ENCODE data around the gene ADH7. TPM values are rescaled to one million over a fixed set of nuclear protein-coding genes. Genes with fewer than 3 reads are reported as not detected.
"Not testable (repeated sequence)": the region's sequence is repeated elsewhere in the genome, so short reads cannot be mapped to it uniquely, and the experiment has no call there.

The ADH7 gene
- total RNA-seq, 1 donor from 2014 or later = not detected

- DNase-seq (ENCODE audit: low read depth) = not testable (repeated sequence)
Measured at GRCh38 chr4:99415762-99416161, 19.4 kb downstream of the ADH7 start.

GRCh38 chr4:99414902-99415301 lies 20.2 kb downstream of the ADH7 start:
- not testable (repeated sequence) for DNase-seq (ENCODE audit: low read depth)

GRCh38 chr4:99414401-99414800 lies 20.7 kb downstream of the ADH7 start:
- peak; percentile 53 for DNase-seq (ENCODE audit: low read depth)

- no peak for DNase-seq (ENCODE audit: low read depth)
Measured at GRCh38 chr4:99413140-99413539, 22.0 kb downstream of the ADH7 start.

GRCh38 chr4:99411041-99411440 lies 24.1 kb downstream of the ADH7 start:
- no peak for DNase-seq (ENCODE audit: low read depth)

GRCh38 chr4:99410075-99410474 lies 25.1 kb downstream of the ADH7 start:
- DNase-seq (ENCODE audit: low read depth) = no peak

GRCh38 chr4:99408346-99408745 lies 26.8 kb downstream of the ADH7 start:
- no peak for DNase-seq (ENCODE audit: low read depth)

GRCh38 chr4:99405433-99406115 lies 29.6 kb downstream of the ADH7 start:
- DNase-seq (ENCODE audit: low read depth) = peak; percentile 77

- peak; percentile 96 for DNase-seq (ENCODE audit: low read depth)
Measured at GRCh38 chr4:99404595-99405287, 30.4 kb downstream of the ADH7 start.

GRCh38 chr4:99403380-99404184 lies 31.6 kb downstream of the ADH7 start:
- peak; percentile 95 for DNase-seq (ENCODE audit: low read depth)

GRCh38 chr4:99402765-99403164 lies 32.4 kb downstream of the ADH7 start:
- peak; percentile 5 for DNase-seq (ENCODE audit: low read depth)

GRCh38 chr4:99400831-99401230 lies 34.3 kb downstream of the ADH7 start:
- DNase-seq (ENCODE audit: low read depth) = no peak

GRCh38 chr4:99399017-99399416 lies 36.1 kb downstream of the ADH7 start:
- DNase-seq (ENCODE audit: low read depth) = no peak

- DNase-seq (ENCODE audit: low read depth) = peak; percentile 92
Measured at GRCh38 chr4:99395595-99396364, 39.4 kb downstream of the ADH7 start.

- DNase-seq (ENCODE audit: low read depth) = peak; percentile 45
Measured at GRCh38 chr4:99394896-99395295, 40.2 kb downstream of the ADH7 start.

- DNase-seq (ENCODE audit: low read depth) = no peak
Measured at GRCh38 chr4:99390055-99390454, 45.1 kb downstream of the ADH7 start.

- DNase-seq (ENCODE audit: low read depth) = no peak
Measured at GRCh38 chr4:99389606-99390005, 45.5 kb downstream of the ADH7 start.

GRCh38 chr4:99383833-99384392 lies 51.2 kb downstream of the ADH7 start:
- no peak for DNase-seq (ENCODE audit: low read depth)

GRCh38 chr4:99383399-99383798 lies 51.7 kb downstream of the ADH7 start:
- no peak for DNase-seq (ENCODE audit: low read depth)

GRCh38 chr4:99382745-99383360 lies 52.3 kb downstream of the ADH7 start:
- DNase-seq (ENCODE audit: low read depth) = no peak

GRCh38 chr4:99381588-99382175 lies 53.5 kb downstream of the ADH7 start:
- DNase-seq (ENCODE audit: low read depth) = no peak

Data from renal cortical epithelial cell (primary cell).